ENCODE data around the gene ERAP2.

GRCh38 chr5:96871686-96872085 is 4.6 kb upstream of the ERAP2 start:
- TF ChIP-seq EZH2 (IDR thresholded peaks at IDR 0.05; ENCODE audit: insufficient read depth, poor library complexity, severe bottlenecking): no peak
- TF ChIP-seq EZH2phosphoT487 (IDR thresholded peaks at IDR 0.05; ENCODE audit: insufficient read depth, low read depth): no peak

All from GM23248 (cell line).